ENCODE results near the gene DMXL2.

Gene DMXL2

DNA sequence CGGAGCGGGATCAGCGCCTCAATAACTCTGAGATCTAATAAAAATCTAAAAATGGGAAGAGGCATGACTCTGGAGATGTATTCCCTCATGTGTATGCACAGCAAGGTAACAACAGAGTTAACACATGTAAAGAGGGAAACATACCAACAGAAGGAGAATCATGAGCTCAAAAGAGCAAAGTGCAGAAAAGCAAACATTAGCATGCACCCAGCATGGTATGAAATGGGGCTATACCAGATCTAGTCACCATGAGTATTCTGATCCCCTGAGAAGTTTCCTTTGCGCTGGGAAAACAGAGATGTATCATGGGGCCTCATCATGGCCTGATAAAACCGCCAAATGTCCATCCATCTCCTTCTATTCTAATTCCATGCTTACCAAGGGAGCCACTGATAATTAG, 152.1 kb downstream of the DMXL2 start:
- TF ChIP-seq TCF4 (CRISPR knock-in tag; IDR thresholded peaks at IDR 0.05; ENCODE audit: borderline replicate concordance) (no peak), ZNF70 (CRISPR knock-in tag; IDR thresholded peaks at IDR 0.05) (no peak)
- ATAC-seq = no peak

DNA sequence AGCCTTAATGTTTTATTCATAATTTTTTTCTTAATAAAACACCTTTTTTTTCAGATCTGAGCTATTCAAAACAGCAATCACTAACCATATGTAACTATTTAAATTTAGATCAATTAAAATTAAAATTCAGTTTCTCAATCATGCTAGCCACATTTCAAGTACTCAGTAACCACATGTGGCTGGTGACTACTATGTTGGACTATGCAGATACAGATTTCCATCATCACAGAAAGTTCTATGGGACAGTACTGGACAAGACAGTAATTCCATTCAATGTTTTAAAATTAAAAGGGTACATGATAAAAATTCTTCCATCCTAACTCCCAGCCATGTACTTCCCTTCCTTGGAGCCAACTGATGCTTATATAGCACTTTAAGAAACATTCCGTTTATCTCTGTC, 161.8 kb downstream of the DMXL2 start:
- no peak for ATAC-seq
- TF ChIP-seq, protein P1, sequence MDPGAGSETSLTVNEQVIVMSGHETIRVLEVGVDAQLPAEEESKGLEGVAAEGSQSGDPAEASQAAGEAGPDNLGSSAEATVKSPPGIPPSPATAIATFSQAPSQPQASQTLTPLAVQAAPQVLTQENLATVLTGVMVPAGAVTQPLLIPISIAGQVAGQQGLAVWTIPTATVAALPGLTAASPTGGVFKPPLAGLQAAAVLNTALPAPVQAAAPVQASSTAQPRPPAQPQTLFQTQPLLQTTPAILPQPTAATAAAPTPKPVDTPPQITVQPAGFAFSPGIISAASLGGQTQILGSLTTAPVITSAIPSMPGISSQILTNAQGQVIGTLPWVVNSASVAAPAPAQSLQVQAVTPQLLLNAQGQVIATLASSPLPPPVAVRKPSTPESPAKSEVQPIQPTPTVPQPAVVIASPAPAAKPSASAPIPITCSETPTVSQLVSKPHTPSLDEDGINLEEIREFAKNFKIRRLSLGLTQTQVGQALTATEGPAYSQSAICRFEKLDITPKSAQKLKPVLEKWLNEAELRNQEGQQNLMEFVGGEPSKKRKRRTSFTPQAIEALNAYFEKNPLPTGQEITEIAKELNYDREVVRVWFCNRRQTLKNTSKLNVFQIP (CRISPR knock-in tag; IDR thresholded peaks at IDR 0.05; ENCODE audit: borderline replicate concordance, low read depth) = no peak
- no peak for TF ChIP-seq ZFP30 (CRISPR knock-in tag; IDR thresholded peaks at IDR 0.05)
- no peak for TF ChIP-seq OSR1 (CRISPR knock-in tag; IDR thresholded peaks at IDR 0.05)
- no peak for TF ChIP-seq CSDC2 (CRISPR knock-in tag; IDR thresholded peaks at IDR 0.05)

DNA sequence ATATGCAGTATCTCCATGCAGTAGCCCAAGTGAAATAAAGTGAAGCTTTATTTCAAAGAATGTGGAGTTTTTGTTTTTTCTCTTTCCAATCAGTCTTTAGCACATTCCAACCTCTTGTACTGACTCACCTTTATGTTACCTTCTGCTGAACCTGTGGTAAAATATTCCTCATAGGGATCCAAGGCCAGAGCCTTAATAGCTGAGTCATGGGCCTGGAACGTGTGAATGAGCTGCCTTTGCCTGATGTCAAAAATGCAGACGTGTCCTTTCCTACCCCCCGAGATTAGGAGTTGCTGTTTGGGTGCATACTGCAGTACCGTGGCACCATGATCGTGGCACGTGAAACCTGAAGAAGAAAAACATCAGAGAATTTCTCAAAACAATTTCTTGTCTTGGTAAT, 172.6 kb downstream of the DMXL2 start:
- ATAC-seq = no peak
- no peak for TF ChIP-seq ZC3H10 (CRISPR knock-in tag; IDR thresholded peaks at IDR 0.05)
- TF ChIP-seq PPARA (CRISPR knock-in tag; IDR thresholded peaks at IDR 0.05; ENCODE audit: borderline replicate concordance) = no peak
- TF ChIP-seq BACH2 (CRISPR knock-in tag; IDR thresholded peaks at IDR 0.05; ENCODE audit: borderline replicate concordance) = no peak
- TF ChIP-seq ZFP3 (CRISPR knock-in tag; IDR thresholded peaks at IDR 0.05) = no peak
- TF ChIP-seq OSR1 (CRISPR knock-in tag; IDR thresholded peaks at IDR 0.05) = no peak
- TF ChIP-seq CSDC2 (CRISPR knock-in tag; IDR thresholded peaks at IDR 0.05) = no peak
- TF ChIP-seq, protein P2, sequence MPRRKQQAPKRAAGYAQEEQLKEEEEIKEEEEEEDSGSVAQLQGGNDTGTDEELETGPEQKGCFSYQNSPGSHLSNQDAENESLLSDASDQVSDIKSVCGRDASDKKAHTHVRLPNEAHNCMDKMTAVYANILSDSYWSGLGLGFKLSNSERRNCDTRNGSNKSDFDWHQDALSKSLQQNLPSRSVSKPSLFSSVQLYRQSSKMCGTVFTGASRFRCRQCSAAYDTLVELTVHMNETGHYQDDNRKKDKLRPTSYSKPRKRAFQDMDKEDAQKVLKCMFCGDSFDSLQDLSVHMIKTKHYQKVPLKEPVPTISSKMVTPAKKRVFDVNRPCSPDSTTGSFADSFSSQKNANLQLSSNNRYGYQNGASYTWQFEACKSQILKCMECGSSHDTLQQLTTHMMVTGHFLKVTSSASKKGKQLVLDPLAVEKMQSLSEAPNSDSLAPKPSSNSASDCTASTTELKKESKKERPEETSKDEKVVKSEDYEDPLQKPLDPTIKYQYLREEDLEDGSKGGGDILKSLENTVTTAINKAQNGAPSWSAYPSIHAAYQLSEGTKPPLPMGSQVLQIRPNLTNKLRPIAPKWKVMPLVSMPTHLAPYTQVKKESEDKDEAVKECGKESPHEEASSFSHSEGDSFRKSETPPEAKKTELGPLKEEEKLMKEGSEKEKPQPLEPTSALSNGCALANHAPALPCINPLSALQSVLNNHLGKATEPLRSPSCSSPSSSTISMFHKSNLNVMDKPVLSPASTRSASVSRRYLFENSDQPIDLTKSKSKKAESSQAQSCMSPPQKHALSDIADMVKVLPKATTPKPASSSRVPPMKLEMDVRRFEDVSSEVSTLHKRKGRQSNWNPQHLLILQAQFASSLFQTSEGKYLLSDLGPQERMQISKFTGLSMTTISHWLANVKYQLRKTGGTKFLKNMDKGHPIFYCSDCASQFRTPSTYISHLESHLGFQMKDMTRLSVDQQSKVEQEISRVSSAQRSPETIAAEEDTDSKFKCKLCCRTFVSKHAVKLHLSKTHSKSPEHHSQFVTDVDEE (CRISPR knock-in tag; IDR thresholded peaks at IDR 0.05) = no peak
- TF ChIP-seq, protein P3, sequence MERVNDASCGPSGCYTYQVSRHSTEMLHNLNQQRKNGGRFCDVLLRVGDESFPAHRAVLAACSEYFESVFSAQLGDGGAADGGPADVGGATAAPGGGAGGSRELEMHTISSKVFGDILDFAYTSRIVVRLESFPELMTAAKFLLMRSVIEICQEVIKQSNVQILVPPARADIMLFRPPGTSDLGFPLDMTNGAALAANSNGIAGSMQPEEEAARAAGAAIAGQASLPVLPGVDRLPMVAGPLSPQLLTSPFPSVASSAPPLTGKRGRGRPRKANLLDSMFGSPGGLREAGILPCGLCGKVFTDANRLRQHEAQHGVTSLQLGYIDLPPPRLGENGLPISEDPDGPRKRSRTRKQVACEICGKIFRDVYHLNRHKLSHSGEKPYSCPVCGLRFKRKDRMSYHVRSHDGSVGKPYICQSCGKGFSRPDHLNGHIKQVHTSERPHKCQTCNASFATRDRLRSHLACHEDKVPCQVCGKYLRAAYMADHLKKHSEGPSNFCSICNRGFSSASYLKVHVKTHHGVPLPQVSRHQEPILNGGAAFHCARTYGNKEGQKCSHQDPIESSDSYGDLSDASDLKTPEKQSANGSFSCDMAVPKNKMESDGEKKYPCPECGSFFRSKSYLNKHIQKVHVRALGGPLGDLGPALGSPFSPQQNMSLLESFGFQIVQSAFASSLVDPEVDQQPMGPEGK (CRISPR knock-in tag; IDR thresholded peaks at IDR 0.05; ENCODE audit: borderline replicate concordance) = no peak
- no peak for TF ChIP-seq TOX (CRISPR knock-in tag; IDR thresholded peaks at IDR 0.05; ENCODE audit: borderline replicate concordance)
- TF ChIP-seq ARNTL (CRISPR knock-in tag; IDR thresholded peaks at IDR 0.05; ENCODE audit: borderline replicate concordance, low read depth) = no peak
- no peak for TF ChIP-seq ISL1 (CRISPR knock-in tag; IDR thresholded peaks at IDR 0.05)

DNA sequence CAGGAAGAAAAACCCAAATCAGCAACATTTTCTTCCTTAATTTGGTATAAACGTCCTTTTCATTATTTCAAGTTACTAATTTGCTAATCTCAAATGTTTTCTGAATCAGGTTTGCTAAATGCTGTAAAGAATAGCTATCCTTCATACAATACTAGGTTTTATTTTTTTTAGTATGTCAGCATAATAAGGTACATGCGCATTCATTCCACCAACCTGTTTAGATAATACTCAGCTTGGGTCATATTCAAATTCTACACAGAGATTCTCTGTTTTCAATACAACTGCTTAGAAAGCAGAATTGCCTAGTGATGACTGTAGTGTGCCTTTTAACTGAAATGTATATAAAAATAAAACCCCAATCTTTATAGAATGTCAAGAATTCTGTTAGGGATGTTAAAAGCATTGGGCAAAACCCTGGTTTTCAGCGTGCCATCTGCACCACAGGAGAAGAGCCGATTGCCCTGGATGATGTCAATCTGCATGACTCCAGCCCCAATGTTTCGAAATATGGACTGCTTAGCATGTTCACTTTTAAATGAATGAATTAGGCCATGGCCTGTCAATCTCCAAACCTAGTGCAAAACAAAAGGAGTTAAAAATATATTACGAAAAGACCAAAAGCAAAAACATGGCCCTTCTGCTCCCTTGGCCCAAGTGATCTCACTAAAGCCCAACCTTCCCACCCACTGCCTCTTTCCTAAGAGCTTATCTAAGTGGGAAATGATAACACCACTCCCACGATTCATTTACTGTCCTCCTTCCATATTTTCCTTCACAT, 173.8 kb downstream of the DMXL2 start:
- no peak for ATAC-seq
- TF ChIP-seq SNAI2 (CRISPR knock-in tag; IDR thresholded peaks at IDR 0.05) (no peak), ZNF70 (CRISPR knock-in tag; IDR thresholded peaks at IDR 0.05) (no peak), ZNF565 (CRISPR knock-in tag; conservative IDR thresholded peaks at IDR 0.05; ENCODE audit: low read depth) (no peak), TCF4 (CRISPR knock-in tag; IDR thresholded peaks at IDR 0.05; ENCODE audit: borderline replicate concordance) (no peak), OSR1 (CRISPR knock-in tag; IDR thresholded peaks at IDR 0.05) (no peak), ZC3H10 (CRISPR knock-in tag; IDR thresholded peaks at IDR 0.05) (no peak), ZFP30 (CRISPR knock-in tag; IDR thresholded peaks at IDR 0.05) (no peak), GLIS3 (CRISPR knock-in tag; IDR thresholded peaks at IDR 0.05) (no peak), ARNTL (CRISPR knock-in tag; IDR thresholded peaks at IDR 0.05; ENCODE audit: borderline replicate concordance, low read depth) (no peak), ZNF8 (CRISPR knock-in tag; IDR thresholded peaks at IDR 0.05) (no peak), TOX (CRISPR knock-in tag; IDR thresholded peaks at IDR 0.05; ENCODE audit: borderline replicate concordance) (no peak)
- TF ChIP-seq, protein P2 (CRISPR knock-in tag; IDR thresholded peaks at IDR 0.05) = no peak
- TF ChIP-seq, protein P3 (CRISPR knock-in tag; IDR thresholded peaks at IDR 0.05; ENCODE audit: borderline replicate concordance) = no peak

All from SK-N-SH treated with all-trans-retinoic acid at 6 μM for 48 hours (cell line).